Endothelial cell (in vitro differentiated cells): ENCODE measurements around the gene COPS7A. TPM values are rescaled to one million over a fixed set of nuclear protein-coding genes. Genes with fewer than 3 reads are reported as not detected.
A peak's percentile ranks its signal among the peaks of the same experiment; 100 is the strongest.
"Not testable (repeated sequence)": the region's sequence is repeated elsewhere in the genome, so short reads cannot be mapped to it uniquely, and the experiment has no call there.

Experiments used
- DNase-seq: peaks from one replicate; pipeline ENCODE4 v3.0.0; 2021; ENCODE audit warnings: low spot score
- H3K27ac Mint-ChIP-seq: one replicate; pipeline ENCODE4 v1.8.0; 2021; ENCODE audit warnings: mixed read lengths, inconsistent platforms; ENCODE audit not compliant: unreplicated experiment
- H3K27me3 Mint-ChIP-seq: one replicate; pipeline ENCODE4 v1.8.0; 2021; ENCODE audit warnings: mild to moderate bottlenecking, moderate library complexity, mixed read lengths, inconsistent platforms; ENCODE audit not compliant: unreplicated experiment
- H3K36me3 Mint-ChIP-seq: one replicate; pipeline ENCODE4 v1.8.0; 2021; ENCODE audit warnings: mild to moderate bottlenecking, low read depth, mixed read lengths, inconsistent platforms; ENCODE audit not compliant: unreplicated experiment
- H3K4me1 Mint-ChIP-seq: one replicate; pipeline ENCODE4 v1.8.0; 2021; ENCODE audit warnings: mild to moderate bottlenecking, mixed read lengths, inconsistent platforms; ENCODE audit not compliant: unreplicated experiment
- H3K4me3 Mint-ChIP-seq: one replicate; pipeline ENCODE4 v1.8.0; 2021; ENCODE audit warnings: mild to moderate bottlenecking, mixed read lengths, inconsistent platforms; ENCODE audit not compliant: unreplicated experiment
- H3K9me3 Mint-ChIP-seq: one replicate; pipeline ENCODE4 v1.8.0; 2021; ENCODE audit warnings: mixed read lengths, inconsistent platforms; ENCODE audit not compliant: unreplicated experiment
- total RNA-seq: library from RNA; stranded (reverse); fragmentation: NEBNext Ultra II Directional; extraction: Animal tissue kit (Norgen Biotek cat#: 25700); gene quantifications from one replicate; pipeline ENCODE4 v1.2.1, GENCODE V29; 2021; ENCODE audit not compliant: unreplicated experiment
- TF ChIP-seq, protein P1 (sequence below): fragments of 200-600 bp; sonication (generic); IDR thresholded peaks from one replicate; pipeline ENCODE4 v1.5.0; 2021; ENCODE audit warnings: antibody characterized with exemption; ENCODE audit not compliant: unreplicated experiment

Gene COPS7A
- total RNA-seq, 1 donor from 2014 or later, result 25.1 TPM

DNA sequence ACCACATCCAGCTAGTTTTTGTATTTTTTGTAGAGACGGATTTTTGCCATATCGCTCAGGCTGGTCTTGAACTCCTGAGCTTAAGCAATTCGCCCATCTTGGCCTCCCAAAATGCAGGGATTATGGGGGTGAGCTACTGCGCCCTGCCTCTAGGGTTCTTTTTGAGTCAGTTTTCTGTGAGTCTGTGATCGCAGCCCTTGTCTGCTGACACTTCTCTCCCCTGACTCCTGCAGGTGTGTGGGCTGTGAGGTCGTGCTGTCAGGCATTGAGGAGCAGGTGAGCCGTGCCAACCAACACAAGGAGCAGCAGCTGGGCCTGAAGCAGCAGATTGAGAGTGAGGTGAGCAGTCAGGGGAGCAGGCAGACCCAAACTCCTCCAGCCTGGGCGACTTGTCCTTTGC is 6.3 kb downstream of the COPS7A start:
- no peaks in the 10 kb centered on the region for H3K9me3 Mint-ChIP-seq
- DNase-seq, result no peak
- no peak overlapping the region for H3K4me3 Mint-ChIP-seq
- H3K27me3 Mint-ChIP-seq, result peaks cover 6% of the 10 kb centered on the region
- H3K27ac Mint-ChIP-seq, result no peak overlapping the region
- peaks cover 7% of the 10 kb centered on the region for H3K4me1 Mint-ChIP-seq
- TF ChIP-seq, protein P1, sequence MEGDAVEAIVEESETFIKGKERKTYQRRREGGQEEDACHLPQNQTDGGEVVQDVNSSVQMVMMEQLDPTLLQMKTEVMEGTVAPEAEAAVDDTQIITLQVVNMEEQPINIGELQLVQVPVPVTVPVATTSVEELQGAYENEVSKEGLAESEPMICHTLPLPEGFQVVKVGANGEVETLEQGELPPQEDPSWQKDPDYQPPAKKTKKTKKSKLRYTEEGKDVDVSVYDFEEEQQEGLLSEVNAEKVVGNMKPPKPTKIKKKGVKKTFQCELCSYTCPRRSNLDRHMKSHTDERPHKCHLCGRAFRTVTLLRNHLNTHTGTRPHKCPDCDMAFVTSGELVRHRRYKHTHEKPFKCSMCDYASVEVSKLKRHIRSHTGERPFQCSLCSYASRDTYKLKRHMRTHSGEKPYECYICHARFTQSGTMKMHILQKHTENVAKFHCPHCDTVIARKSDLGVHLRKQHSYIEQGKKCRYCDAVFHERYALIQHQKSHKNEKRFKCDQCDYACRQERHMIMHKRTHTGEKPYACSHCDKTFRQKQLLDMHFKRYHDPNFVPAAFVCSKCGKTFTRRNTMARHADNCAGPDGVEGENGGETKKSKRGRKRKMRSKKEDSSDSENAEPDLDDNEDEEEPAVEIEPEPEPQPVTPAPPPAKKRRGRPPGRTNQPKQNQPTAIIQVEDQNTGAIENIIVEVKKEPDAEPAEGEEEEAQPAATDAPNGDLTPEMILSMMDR, result no peak
- H3K36me3 Mint-ChIP-seq, result peaks cover 25% of the 10 kb centered on the region

DNA sequence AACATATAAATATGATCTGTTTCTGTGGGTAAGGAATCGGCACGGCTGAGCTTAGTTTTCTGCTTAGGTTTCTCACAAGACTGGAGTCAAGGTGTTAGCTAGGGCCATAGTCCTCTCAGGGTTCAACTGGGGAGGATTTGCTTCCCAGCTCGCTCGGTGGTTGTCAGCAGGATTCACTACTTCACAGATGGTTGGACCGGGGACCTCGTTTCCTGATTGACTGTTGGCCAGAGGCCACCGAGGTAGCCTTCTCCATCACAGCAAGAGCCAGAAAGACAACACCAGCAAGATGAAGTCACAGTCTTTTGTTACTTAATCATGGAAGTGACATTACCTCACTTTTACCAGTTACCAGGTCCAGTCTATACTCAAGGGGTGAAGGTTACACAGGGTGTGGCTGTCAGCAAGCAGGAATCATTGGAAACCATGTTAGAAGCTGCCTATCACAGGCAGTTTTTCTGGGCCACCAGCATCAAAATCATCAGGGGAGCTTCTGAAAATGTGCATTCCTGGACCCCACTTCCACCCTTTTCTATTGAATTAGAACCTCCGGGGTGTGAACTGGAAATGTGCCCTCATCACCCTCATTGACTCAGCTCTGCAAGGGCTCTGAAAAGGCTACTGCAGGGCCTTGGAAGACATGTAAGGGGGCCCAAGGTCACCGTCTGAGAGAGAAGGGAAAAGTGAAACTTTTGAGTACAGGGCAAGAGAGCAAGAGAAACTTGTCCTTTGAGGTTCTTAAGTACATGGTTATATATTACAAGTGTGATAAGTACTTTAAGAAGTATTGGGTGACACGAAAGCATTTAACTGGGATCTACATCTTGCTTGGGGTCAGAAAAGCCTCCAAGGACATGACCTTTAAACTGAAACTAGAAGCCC is 10.9 kb downstream of the COPS7A start:
- H3K4me1 Mint-ChIP-seq, result no peaks in the 10 kb centered on the region
- H3K27ac Mint-ChIP-seq, result no peak overlapping the region
- peaks cover 3% of the 10 kb centered on the region for H3K27me3 Mint-ChIP-seq
- H3K4me3 Mint-ChIP-seq, result no peak overlapping the region
- no peaks in the 10 kb centered on the region for H3K9me3 Mint-ChIP-seq
- TF ChIP-seq, protein P1, result no peak
- H3K36me3 Mint-ChIP-seq, result peaks cover 15% of the 10 kb centered on the region
- DNase-seq, result no peak

DNA sequence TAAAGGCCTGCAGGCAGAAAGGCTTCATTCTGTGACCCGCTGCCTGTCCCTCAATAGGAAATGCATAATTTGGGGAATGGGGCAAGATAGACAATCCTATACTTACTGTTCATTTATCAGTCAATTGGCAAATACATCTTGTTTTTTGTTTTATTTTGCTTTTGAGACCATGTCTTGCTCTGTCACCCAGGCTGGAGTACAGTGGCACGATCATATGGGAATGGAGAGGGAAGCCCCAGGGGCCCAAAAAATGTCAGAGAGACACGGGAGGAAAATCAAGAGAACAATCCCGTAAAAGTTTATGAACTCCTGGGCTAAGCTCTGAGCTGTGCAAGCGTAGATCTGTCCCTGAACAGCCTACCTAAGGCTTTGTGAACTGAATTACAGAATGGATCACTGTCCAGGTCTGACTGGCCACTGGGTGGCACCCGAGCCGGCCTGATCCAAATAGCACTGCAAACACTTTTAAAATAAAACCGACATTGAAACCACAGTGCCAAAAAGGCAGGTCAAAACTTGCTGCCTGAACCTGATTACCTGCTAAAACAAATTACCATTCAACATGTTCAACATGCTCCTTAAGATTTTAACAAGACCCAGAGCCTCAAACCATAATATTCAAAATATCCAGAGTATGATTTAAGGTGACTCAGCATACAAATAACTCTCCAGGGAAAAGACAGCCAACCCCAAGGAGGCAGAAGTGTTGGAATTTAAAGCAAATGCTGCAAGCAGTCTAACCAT is 11.8 kb downstream of the COPS7A start:
- DNase-seq, result peak; percentile 52
- Mint-ChIP-seq H3K36me3 (peaks cover 9% of the 10 kb centered on the region), H3K4me3 (no peak overlapping the region), H3K9me3 (no peaks in the 10 kb centered on the region), H3K27me3 (peaks cover 3% of the 10 kb centered on the region), H3K27ac (no peak overlapping the region), H3K4me1 (no peaks in the 10 kb centered on the region)
- TF ChIP-seq, protein P1, result peak; percentile 25

DNA sequence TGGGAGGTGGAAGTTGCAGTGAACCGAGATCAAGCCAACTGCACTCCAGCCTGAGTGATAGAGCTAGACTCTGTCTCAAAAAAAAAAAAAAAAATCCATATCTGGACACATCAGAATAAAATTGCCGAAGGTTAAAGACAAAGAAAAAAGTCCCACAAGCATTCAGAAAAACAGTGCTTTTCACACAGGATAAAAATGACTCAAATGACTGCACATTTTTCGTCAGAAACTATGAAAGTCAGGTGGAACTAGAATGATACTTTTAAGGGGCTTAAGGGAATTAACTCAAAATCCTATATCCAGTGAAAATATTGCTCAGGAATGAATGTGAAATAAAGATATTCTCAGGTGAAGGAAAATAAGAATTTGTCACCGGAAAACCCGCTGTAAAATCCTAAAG is 12.9 kb downstream of the COPS7A start:
- H3K36me3 Mint-ChIP-seq, result no peaks in the 10 kb centered on the region
- H3K27ac Mint-ChIP-seq, result no peak overlapping the region
- no peaks in the 10 kb centered on the region for H3K27me3 Mint-ChIP-seq
- H3K4me3 Mint-ChIP-seq, result no peak overlapping the region
- no peak for DNase-seq
- H3K4me1 Mint-ChIP-seq, result no peaks in the 10 kb centered on the region
- H3K9me3 Mint-ChIP-seq, result no peaks in the 10 kb centered on the region
- TF ChIP-seq, protein P1, result no peak

DNA sequence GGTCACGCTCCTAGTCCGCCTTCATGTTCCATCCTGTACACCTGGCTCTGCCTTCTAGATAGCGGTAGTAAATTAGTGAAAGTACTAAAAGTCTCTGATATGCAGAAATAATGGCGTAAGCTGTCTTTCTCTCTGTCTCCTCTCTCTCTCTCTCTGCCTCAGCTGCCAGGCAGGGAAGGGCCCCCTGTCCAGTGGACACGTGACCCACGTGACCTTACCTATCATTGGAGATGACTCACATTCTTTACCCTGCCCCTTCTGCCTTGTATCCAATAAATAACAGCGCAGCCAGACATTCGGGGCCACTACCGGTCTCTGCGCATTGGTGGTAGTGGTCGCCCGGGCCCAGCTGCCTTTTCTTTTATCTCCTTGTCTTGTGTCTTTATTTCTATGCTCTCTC is 18.2 kb downstream of the COPS7A start:
- not testable (repeated sequence) for H3K27me3 Mint-ChIP-seq, H3K9me3 Mint-ChIP-seq, DNase-seq, H3K4me3 Mint-ChIP-seq
- Mint-ChIP-seq H3K36me3 (peaks cover 14% of the 10 kb centered on the region), H3K27ac (peak overlapping the region; percentile 20), H3K4me1 (peaks cover 21% of the 10 kb centered on the region)
